DMS 273 (cell line): ENCODE results near the gene CRACR2A.

ENCODE experiments used
- DNase-seq: peaks from one replicate; lab custom pipeline; 2025; ENCODE audit not compliant: unreplicated experiment; lab: John Stamatoyannopoulos, UW

The CRACR2A gene

DNA sequence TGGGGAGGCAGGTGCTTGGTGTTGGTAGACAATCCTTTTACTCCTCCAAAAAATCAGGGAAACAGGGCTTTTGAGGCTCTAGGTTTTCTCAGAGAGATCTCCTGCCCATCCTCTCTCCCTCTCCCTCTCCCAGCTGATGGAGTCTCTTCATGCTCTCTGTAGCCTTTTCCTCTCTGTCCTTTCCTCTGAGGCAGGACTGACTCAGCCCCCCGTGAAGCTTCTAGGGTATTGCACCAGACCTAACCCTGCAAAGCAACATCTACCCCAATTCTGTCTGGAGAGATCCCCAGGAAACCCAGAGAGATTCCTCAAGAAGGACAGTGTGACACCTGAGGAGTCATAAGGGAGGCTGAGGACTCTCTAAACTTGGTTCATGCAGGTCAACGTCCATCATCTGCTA lies 66.4 kb downstream of the CRACR2A start:
- DNase-seq: no peak

DNA sequence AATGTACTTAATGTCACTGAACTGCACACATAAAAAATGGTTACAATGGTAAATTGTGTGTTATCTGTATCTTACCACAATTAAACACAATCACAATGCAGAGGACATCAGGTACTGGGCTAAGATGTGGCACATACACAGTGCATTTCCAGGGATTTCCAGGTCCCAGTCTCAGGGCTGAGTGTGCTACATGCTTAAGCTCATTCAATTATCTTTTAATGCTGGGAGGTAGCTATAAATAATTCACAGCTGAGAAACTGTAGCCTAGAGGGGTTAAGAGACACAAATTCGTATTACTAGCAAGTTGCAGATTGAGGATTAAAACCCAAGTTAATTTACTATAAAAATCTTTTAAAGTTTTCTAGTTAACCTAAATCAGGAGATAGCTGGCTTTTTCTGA lies 67.1 kb downstream of the CRACR2A start:
- DNase-seq: no peak

DNA sequence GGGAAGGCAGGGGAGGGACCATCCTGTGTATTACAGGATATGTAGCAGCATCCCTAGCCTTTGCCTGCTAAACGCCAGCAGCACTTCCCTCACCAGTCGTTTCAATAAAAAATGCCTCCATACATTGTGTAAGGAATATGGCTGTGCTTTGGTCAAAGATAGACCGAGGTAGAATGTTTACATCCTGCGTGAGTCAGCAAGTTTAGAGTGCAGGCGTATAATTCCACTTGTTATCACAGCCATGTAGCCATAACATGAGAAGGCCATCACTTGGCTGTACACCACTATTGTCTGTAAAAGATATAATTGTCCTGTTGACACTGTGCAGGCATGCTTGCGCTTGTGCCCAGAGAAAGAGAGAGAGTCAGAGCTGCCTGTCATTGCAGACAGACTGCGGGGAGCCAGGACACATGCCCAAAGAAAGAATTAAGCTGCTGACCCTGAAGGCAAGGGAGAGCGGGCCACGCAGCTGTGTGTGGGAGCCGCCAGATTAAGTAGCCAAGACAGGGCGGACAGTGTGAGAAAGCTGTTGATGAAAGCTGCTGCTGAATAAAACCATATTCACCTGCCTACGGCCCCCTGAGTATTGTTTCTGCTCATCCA lies 68.4 kb downstream of the CRACR2A start:
- DNase-seq: no peak

DNA sequence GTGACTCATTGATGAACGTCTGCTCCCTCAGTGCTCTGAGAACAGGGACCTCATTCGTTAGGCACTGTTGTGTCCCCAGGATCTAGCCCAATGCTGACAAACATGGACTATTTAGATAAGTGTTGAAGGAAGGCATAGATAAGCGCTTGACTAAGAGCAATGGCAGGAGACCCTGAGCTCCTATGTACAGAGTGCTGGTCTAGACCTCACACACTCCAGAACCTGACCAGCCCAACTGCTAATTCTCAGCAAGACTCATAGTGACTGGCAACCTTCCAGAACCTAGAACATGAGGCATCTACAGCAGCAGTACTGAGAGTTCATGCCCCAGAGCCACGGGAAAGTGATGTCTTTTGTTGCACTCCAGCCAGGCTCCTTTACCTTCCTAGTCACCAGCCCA lies 69.2 kb downstream of the CRACR2A start:
- peak; percentile 2 for DNase-seq

DNA sequence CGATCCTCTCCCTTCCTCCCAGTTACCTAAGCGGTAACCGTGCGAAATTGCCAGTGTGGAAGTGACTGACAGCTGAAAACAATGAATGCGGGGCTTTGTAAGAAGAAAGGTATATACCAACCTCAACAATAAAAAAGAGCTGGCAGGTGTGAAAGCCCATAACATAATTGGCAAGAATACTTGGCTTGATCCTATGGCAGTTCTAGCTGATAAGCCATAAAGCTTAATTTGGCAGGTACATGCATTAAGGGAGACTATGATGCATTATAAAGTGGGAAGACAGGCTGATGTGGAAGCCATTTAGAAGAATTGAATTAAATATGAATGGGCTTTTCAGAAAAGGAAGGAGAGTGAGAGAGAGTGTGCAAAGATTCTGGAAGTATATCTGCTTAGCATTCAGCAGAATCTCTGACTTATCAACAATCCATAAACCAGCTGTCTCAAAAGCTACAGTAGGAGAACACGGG lies 71.3 kb downstream of the CRACR2A start:
- DNase-seq: no peak

DNA sequence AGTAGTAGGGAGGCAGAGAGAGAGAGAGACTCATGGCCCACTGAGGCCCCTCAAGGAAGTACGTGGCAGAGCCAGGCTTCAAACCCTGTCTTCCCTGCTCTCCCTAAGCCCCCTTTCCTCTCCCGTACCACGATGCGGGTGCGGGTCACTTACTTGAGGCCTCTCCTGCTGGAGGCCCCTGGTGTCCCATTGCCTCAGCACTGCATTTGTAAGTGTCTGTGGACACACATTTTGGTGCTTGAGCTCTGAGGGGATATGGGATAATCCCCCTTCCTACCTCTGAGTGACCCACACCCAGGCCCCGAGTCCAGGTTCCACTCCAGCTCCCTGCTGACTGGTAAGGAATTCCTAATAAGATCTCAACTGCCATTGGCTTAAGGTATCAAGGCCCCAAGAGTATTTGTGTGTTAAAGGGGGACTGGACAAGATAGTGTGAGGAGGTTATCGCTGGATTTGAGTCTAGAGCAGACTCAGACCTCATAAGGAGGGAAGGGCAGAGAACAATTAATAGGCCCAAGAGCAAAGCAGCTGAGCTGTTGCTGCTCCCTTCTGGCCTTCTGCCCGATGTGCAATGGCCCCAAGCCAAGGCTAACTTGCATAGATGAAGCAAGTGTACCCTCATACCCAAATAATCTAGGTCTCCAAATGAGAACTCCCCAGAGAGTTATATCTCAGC lies 71.9 kb downstream of the CRACR2A start:
- DNase-seq: peak; percentile 62

DNA sequence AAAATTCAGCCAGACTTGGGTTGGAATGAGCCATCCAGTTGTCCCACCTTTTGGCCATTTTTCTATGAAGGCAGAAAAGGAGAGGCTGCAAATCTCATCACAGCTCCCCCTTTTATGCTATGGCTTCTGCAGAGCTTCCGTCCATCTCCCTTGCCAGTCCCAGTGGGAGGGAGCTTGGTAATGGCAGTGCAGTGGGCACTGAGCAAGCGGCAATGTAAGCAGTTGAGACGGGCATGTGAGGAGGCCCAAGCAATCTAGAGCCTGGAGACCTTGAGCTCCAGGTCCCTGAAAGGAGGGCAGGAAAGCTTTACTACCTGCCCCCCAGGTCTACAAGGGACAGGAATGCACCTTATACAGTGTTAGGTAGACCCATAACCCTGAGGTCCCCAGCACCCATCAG lies 73.1 kb downstream of the CRACR2A start:
- no peak for DNase-seq

DNA sequence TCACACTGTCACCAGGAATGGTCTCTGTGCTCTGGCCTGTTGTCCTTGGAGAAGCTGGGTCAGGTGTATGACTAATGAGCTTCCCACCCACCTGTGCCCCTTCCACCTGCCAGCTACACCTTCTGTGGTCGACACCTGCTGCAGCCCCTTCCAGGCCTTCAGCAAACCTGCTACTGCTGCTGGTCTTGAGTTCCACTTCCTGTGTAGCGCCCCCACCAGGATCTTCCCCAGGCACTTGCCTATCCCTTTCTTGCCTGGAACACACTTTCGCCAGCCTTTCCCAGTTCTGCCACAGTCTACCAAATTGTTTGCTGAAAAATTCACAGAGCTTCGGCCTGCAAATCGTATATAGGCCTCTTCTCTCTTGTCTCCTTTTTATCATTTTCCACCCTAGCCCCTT lies 75.3 kb downstream of the CRACR2A start:
- DNase-seq: no peak

DNA sequence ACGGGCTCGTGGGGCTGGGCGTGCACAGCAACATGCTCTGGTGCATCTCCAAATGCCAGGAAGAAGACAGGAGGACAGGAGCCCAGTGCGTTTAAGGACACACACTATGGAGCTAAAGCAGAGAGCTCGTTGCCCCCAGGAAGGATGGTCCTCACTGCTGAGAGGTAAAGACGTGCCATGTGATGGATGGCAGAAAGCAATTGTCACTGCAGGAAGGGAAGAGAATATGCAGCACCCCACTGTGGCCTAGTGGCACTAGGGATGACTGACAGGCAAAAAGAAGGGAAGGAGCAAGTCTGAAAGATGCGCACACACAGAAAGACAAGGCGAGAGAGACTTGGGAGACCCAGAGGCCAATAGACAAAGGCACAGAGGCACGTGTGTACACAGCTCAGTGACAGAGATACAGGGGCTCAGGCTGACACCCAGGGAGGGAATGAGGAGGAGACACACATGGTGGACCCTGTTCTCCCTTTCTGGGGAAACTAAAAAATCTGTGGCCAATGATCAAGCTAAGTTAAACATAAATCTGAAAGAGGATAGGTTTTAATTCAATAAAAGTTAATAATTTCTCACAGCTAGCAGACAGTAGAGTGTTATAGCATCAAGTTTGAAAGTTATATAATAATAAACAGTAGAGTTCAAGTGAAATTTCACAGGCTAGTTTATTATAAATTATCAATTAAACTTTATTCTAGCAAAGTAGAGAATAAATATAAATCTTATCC lies 78.8 kb downstream of the CRACR2A start:
- no peak for DNase-seq

DNA sequence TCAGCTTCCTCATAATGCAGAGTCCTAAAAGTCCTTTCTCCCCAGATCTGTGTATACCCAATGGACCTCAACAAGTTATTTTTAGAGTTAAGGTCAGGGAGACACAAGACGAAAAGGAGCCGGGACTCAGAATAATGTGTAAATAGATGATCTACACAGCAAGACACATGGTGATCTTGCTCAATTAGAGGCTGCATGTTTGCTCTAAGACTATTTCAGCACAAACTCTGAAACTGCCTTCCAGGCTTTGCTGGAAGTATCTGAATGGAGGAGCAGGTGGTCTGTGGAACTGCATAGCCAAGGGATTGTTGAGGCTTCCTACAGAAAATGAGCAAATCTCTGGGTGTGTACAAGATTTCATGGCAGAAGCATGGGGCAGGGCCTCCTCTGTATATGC lies 80.8 kb downstream of the CRACR2A start:
- DNase-seq: no peak

DNA sequence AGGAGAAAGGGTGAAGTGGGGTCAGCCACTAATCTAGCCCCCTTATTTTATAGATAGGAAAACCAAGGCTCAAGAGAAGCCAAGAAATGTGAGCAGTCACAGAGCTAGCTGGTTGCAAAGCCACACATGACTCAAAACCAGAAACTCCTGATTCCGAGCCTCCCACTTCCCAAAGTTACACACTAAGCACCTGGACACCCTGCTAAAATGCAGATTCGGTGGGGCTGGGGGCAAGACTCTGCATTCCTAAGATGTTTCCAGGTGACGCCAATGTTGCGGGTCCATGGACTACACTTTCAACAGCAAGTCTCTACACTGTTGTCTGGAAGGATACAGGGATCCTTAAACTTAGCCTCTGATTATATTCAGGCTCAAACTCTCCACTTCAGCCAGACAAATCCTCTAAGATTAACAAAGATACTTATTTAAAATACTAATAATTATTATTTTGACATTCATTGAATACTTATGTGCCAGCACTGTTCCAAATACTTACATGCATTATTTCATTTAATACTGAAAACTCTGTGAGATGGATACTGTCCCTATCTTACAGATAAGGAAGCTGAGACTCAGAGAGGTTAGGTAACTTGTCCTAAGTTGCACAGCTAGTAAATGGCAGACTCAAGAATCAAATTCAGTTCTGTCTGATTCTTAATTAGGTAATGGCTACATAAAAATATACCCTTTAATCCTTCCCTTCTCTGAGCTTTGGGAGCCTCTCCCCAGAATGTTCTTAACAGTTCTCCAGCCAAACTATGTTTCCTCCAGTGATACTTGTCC lies 81.4 kb downstream of the CRACR2A start:
- no peak for DNase-seq

DNA sequence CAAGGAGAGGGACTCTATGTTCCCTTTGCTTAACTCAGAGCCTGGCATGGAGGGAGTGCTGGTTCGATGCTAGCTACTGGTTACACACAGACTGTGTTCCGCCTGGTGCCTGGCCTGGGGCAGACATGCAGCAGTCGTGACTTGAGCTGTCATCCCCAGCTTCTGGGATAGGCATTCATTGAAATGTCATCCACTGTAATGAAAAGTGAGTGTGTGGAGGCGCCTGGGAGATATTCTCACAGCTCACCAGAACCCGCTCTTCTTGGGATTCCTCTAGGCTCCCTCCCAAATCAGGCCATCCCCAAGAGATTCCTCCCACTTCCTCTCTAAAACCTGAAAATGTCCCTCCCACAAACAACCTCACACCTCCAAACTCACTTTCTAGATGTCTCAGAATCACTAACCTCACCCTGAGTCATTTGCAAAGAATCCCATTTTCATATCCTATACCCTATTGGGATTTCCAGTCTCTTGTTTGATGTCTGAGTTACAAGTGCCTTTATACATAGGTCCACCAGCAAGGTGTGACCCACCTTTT lies 82.8 kb downstream of the CRACR2A start:
- no peak for DNase-seq

DNA sequence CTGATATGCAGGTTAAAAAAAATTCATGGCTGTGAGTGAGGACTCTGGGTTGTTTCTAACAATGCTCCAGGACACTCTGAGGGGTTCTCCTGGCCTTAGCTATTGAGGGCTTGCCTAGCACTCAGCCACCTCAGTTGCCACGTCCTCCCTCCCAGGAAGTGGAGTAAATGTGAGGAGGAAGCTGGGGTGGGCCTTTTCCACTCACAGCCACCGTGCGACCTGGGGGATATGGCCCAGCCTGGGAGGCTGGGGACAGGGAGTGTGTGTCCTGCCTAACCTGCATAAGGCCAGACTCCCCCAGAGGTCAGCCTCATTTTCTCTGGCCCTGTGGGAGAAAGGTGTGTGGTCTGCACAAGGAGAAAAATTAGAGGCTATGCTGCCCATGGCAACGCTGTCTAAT lies 83.3 kb downstream of the CRACR2A start:
- DNase-seq: no peak

DNA sequence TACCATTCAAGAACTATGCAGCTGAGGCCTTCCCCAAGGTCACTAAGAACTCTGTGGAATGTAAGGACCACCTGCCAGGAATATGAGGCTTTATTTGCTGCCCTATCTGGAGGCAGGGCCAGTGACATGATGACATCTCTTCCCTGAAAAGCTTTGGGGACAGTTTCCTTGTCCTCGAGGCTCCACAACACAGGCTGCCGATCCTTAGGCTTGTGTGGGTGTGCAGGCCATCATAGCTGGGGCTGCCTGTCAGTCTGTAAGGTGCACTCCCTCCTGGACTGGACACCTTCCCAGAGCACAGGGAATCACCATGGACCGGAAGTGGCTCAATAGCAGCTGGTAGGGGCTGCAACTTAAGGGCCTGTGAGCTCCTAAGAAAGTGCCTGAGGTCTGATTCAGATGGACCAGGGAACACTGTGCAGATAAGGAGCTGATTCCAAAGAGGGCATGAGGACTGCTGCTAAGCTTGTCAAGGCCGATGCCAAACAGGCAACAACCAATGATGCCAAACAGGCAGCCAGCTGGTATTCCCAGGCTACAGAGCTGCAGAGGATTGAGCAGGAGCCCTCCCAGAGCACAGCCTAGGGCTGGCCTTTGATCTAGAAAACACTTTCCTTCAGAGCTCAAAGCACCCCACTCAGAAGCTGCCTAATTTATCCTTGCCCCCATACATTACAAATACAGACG lies 84.3 kb downstream of the CRACR2A start:
- no peak for DNase-seq

DNA sequence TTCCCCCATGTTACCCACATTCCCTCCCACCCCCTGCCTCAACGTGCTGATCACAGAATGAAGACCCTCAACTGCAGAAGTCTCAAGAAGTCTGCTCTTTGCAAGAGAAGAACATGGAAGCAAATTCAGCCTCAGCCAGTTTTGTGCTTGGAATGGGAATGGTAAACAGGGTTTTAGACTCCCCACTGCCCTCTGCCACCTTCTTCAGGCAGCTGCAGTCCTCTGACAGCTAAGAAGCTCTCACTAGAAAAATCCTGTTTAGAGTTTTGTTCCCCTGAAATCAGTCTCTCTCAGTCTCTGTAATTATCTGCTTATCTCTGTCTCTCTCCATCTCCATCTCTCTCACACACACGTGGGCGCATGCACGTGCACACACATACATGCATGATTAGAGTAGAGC lies 85.4 kb downstream of the CRACR2A start:
- no peak for DNase-seq

DNA sequence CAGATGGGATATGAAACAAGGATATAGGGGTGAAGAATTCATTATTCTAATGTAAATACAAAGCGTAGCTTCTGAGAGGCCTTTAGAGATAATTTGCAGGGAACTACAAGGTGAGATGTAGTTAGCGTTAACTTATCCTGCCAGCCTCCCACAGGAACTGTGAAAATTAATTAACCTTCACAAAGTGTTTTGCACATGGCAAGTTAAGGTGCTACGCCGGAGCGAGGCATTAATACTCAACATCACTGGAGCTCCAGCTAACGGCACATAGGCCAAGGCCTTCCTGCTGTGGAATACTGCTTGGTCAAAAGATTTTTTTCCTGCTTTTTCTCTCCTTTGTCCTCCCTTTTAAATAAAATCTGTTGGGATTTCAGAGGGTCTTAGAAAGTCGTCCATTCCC lies 86.5 kb downstream of the CRACR2A start:
- no peak for DNase-seq

DNA sequence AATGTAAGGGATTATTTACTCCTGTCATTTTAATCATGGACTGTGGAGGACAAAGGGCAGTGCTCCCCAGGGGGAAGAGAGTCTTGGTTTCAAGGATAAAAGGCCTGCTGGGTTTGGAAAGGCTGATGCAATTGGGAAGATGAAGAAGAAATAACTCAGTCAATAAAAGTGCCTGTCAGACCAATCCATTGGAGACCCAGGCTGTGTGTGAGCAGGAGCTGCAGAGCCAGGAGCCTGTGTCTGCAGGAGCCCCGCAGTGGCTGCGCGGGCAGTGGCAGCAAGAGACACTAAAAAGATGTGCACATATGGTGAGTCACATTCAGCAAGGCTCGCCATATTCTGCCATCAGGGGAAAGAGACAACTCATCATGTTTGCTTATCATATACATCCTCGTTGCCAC lies 90.4 kb downstream of the CRACR2A start:
- no peak for DNase-seq

DNA sequence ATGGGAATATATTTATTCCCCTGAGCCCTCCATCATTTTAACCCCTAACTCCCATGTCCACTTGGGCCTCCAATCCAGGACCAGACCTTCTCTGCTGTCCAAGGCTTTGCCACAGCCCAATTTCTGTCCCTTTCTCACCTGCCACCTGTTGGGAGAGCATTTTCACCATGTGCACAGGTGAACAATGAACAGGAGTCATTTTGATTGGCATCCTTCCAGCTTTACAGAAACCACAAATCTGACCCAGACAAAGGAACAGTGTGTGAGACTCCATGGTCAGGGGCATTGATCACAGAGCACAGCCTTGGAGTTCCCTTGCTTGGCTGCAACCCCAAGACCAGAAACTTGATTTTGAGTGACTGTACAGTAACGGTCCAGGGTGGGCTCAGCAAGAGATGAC lies 91.9 kb downstream of the CRACR2A start:
- no peak for DNase-seq

DNA sequence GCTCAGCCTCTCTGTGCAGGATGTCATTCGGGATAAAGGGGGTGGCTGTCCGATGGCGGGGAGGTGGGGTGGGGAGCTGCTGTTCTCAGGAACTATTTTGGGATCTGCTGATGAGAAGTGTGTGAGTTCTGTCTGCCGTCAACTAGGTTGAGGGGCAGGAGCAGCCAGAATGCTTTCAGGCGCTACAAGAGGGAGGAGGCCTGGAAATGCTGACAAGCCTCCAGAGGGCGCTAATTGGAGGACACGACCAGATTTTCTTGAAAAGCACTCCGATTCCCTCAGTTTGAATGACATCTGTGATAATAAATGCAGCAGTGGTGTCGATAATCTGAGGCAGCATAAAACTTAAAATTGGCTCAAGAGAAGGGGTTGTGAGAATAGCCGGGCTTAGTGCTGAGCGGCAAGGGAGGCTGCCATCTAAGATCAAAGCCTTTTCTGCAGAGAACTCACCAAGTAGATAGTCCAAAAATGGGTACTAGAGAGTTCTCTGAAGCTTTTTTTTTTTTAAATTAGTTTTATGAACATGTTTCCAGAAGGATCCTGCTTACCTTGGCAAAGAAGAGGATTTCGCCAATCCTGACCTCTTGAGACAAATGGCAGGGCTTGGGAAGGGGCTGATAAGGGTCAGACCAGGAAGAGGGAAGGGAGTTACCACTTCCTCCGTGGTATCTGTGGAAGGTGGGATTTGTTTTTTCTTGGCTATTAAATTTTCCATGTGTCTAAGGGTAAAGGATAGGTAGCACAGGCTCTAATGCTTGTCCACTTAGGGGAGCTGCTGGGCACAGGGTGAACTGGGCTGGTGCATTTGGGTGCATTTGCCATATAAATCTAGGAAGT lies 94.4 kb downstream of the CRACR2A start:
- DNase-seq: peak; percentile 47
